CD14-positive monocyte (primary cell): ENCODE measurements around the gene GRID2. TPM values are rescaled to one million over a fixed set of nuclear protein-coding genes. Genes with fewer than 3 reads are reported as not detected.

Experiments used
- DNase-seq, 3 donors: peaks; one replicate each; pipeline ENCODE4 v3.0.0-alpha.2; 2011 to 2022
- H2AFZ ChIP-seq: 2 replicates; pipeline ENCODE4 v1.6.0; 2012; ENCODE audit warnings: mild to moderate bottlenecking, low read depth, low read length, inconsistent platforms; ENCODE audit not compliant: insufficient read depth, poor library complexity, severe bottlenecking
- H3K27ac ChIP-seq, 2 donors: 1 replicate in 1 of 2; 2 replicates in 1 of 2; pipeline ENCODE4 v1.5.1; 2012 to 2013; ENCODE audit warnings: low read length in 2 of 2, control low read depth in 1 of 2, inconsistent platforms in 1 of 2, low read depth in 1 of 2, mild to moderate bottlenecking in 1 of 2
- H3K27me3 ChIP-seq, 2 donors: one replicate each; pipeline versions ENCODE4 v1.6.0 to v1.6.1; 2011 to 2013; ENCODE audit warnings: low read length in 2 of 2; ENCODE audit not compliant: control insufficient read depth in 2 of 2, insufficient read depth in 2 of 2
- H3K36me3 ChIP-seq, 2 donors: replicated peaks in 1 of 2; 1 replicate in 1 of 2; 2 replicates in 1 of 2; pipeline versions ENCODE4 v1.5.1 to v1.6.1; 2012 to 2013; ENCODE audit warnings: low read length in 2 of 2, control low read depth in 1 of 2, inconsistent platforms in 1 of 2, mild to moderate bottlenecking in 1 of 2; ENCODE audit not compliant: insufficient read depth in 2 of 2, control insufficient read depth in 1 of 2
- H3K4me1 ChIP-seq, 2 donors: 1 replicate in 1 of 2; 2 replicates in 1 of 2; pipeline versions ENCODE4 v1.5.1 to v1.6.1; 2012 to 2013; ENCODE audit warnings: low read length in 2 of 2, control low read depth in 1 of 2, inconsistent platforms in 1 of 2, mild to moderate bottlenecking in 1 of 2, moderate library complexity in 1 of 2; ENCODE audit not compliant: insufficient read depth in 2 of 2, control insufficient read depth in 1 of 2
- H3K4me2 ChIP-seq: replicated peaks from 2 replicates; pipeline ENCODE3; 2012; ENCODE audit warnings: low read length, moderate library complexity, mild to moderate bottlenecking; ENCODE audit not compliant: poor library complexity, severe bottlenecking; ENCODE audit errors: extremely low read depth
- H3K4me3 ChIP-seq, 3 experiments: fragments of 200-600 bp in 1 of 3; sonication (generic) in 1 of 3; replicated peaks in 1 of 3; 1 replicate in 2 of 3; 2 replicates in 1 of 3; pipeline ENCODE4 v1.5.1; 2011 to 2013; ENCODE audit warnings: low read length in 3 of 3, mild to moderate bottlenecking in 3 of 3, control low read depth in 2 of 3, low read depth in 2 of 3, inconsistent platforms in 1 of 3, moderate library complexity in 1 of 3
- H3K79me2 ChIP-seq: 2 replicates; pipeline ENCODE4 v1.6.0; 2012; ENCODE audit warnings: mild to moderate bottlenecking, control low read depth, inconsistent platforms, low read length, moderate library complexity; ENCODE audit not compliant: insufficient read depth
- H3K9ac ChIP-seq: 2 replicates; pipeline ENCODE4 v1.6.0; 2017; ENCODE audit warnings: low read length, mild to moderate bottlenecking; ENCODE audit not compliant: insufficient read depth, poor library complexity, severe bottlenecking
- H3K9me3 ChIP-seq, 2 donors: replicated peaks in 1 of 2; 1 replicate in 1 of 2; 2 replicates in 1 of 2; pipeline versions ENCODE4 v1.5.1 to v1.6.1; 2012 to 2013; ENCODE audit warnings: low read length in 2 of 2, control low read depth in 1 of 2; ENCODE audit not compliant: control insufficient read depth in 1 of 2, insufficient read depth in 1 of 2
- H4K20me1 ChIP-seq: 2 replicates; pipeline ENCODE4 v1.6.0; 2012; ENCODE audit warnings: mild to moderate bottlenecking, low read length, control low read depth, moderate library complexity; ENCODE audit not compliant: insufficient read depth
- H3K27ac Mint-ChIP-seq, 7 donors: one replicate each; pipeline ENCODE4 v1.8.0; 2020; ENCODE audit warnings: mild to moderate bottlenecking in 7 of 7, mixed read lengths in 7 of 7, moderate library complexity in 6 of 7, inconsistent platforms in 2 of 7
- H3K27me3 Mint-ChIP-seq, 3 donors: one replicate each; pipeline ENCODE4 v1.8.0; 2021 to 2022; ENCODE audit warnings: low read depth in 3 of 3, mild to moderate bottlenecking in 3 of 3, mixed read lengths in 3 of 3, moderate library complexity in 3 of 3, inconsistent platforms in 1 of 3
- H3K36me3 Mint-ChIP-seq, 2 donors: one replicate each; pipeline ENCODE4 v1.8.0; 2020; ENCODE audit warnings: mixed read lengths in 2 of 2, inconsistent platforms in 1 of 2, mild to moderate bottlenecking in 1 of 2
- H3K4me1 Mint-ChIP-seq: one replicate; pipeline ENCODE4 v1.8.0; 2020; ENCODE audit warnings: mild to moderate bottlenecking, mixed read lengths
- H3K4me3 Mint-ChIP-seq, 2 donors: one replicate each; pipeline ENCODE4 v1.8.0; 2020; ENCODE audit warnings: mild to moderate bottlenecking in 2 of 2, mixed read lengths in 2 of 2, moderate library complexity in 1 of 2
- H3K9me3 Mint-ChIP-seq, 7 donors: one replicate each; pipeline ENCODE4 v1.8.0; 2020 to 2022; ENCODE audit warnings: mixed read lengths in 7 of 7, mild to moderate bottlenecking in 6 of 7, moderate library complexity in 6 of 7, inconsistent platforms in 2 of 7
- CTCF ChIP-seq: fragments of 200-600 bp; IDR thresholded peaks from one replicate; pipeline ENCODE4 v1.8.0; 2022; ENCODE audit warnings: antibody characterized with exemption, mild to moderate bottlenecking
- WGBS: methylation state at CpG from one replicate; pipeline ENCODE4 v1.1.5; 2013; ENCODE audit warnings: missing lambda C conversion rate; ENCODE audit not compliant: insufficient coverage; 5-methylcytosine and 5-hydroxymethylcytosine counted together
- intact Hi-C, 2 donors: fragments of 100-400 bp; cut with micrococcal nuclease; formaldehyde crosslinking; loops; one replicate each; pipeline versions ENCODE4 v1.15.0 to v1.15.1; 2023
- polyA plus RNA-seq, 3 donors: library from polyadenylated mRNA; depleted of rRNA in 1 of 3; unstranded in 2 of 3; stranded (reverse) in 1 of 3; fragments of 300-500 nt in 2 of 3; fragments of >200 nt in 1 of 3; fragmentation: Illumina TruSeq in 2 of 3; gene quantifications; 1 replicate in 2 of 3; 2 replicates in 1 of 3; pipeline ENCODE4 v1.2.3, GENCODE V29; 2012 to 2021

GRID2 gene
- polyA plus RNA-seq, 3 donors: not detected

- no peaks in the 10 kb centered on the region for H3K4me1 Mint-ChIP-seq
- Histone ChIP-seq H3K4me1 (no peaks in the 10 kb centered on the region), H3K27me3 (no peaks in the 10 kb centered on the region), H3K4me3 (no peak overlapping the region), H3K4me2 (no peak overlapping the region), H3K79me2 (no peaks in the 10 kb centered on the region), H3K27ac (no peak overlapping the region), H4K20me1 (no peaks in the 10 kb centered on the region), H3K9me3 (no peaks in the 10 kb centered on the region), H2AFZ (no peak overlapping the region), H3K36me3 (no peaks in the 10 kb centered on the region), H3K9ac (no peak overlapping the region)
- H3K36me3 Mint-ChIP-seq: no peaks in the 10 kb centered on the region
- H3K27ac Mint-ChIP-seq: no peak overlapping the region
- no peak overlapping the region for H3K4me3 Mint-ChIP-seq
- WGBS: no CpG with 5 or more reads among the region's 2 CpGs
- intact Hi-C loops: no loop called here
- peaks cover 0 to 2% (median 0%) of the 10 kb centered on the region in 7 donors for H3K9me3 Mint-ChIP-seq
- no peak for TF ChIP-seq CTCF
- H3K27me3 Mint-ChIP-seq: no peaks in the 10 kb centered on the region
- DNase-seq: no peak
Measured at GRCh38 chr4:93157986-93158385, 854.2 kb downstream of the GRID2 start.

GRCh38 chr4:93168053-93168452 lies 864.3 kb downstream of the GRID2 start:
- Histone ChIP-seq H3K36me3 (no peaks in the 10 kb centered on the region), H3K27ac (no peak overlapping the region), H3K9ac (no peak overlapping the region), H2AFZ (no peak overlapping the region), H3K27me3 (no peaks in the 10 kb centered on the region), H3K4me2 (no peak overlapping the region), H4K20me1 (no peaks in the 10 kb centered on the region), H3K79me2 (no peaks in the 10 kb centered on the region), H3K4me1 (no peaks in the 10 kb centered on the region), H3K4me3 (no peak overlapping the region), H3K9me3 (no peaks in the 10 kb centered on the region)
- Mint-ChIP-seq H3K27me3 (no peaks in the 10 kb centered on the region), H3K27ac (no peak overlapping the region), H3K4me1 (no peaks in the 10 kb centered on the region), H3K36me3 (no peaks in the 10 kb centered on the region), H3K4me3 (no peak overlapping the region), H3K9me3 (peaks cover 0 to 7% (median 0%) of the 10 kb centered on the region in 7 donors)
- TF ChIP-seq CTCF: no peak
- no peak for DNase-seq
- intact Hi-C loops: no loop called here
- WGBS: 100% methylated on average over 2 of the region's 4 CpGs
